Testis (tissue), 2 donors: ENCODE data around the gene GOLT1A.

Experiments used
- POLR2A ChIP-seq: fragments of 450-650 bp; IDR thresholded peaks from one replicate; pipeline ENCODE4 v1.6.1; 2017; ENCODE audit warnings: antibody characterized with exemption, mild to moderate bottlenecking, moderate library complexity
- TF ChIP-seq, protein P1 (sequence below), 3 experiments: fragments of 450-650 bp in 2 of 3; fragments of 200-600 bp in 1 of 3; sonication (generic) in 1 of 3; IDR thresholded peaks; one replicate each; pipeline ENCODE4 v1.5.1; 2016 to 2019; ENCODE audit warnings: antibody characterized with exemption in 3 of 3, mild to moderate bottlenecking in 2 of 3, moderate library complexity in 1 of 3

DNA sequence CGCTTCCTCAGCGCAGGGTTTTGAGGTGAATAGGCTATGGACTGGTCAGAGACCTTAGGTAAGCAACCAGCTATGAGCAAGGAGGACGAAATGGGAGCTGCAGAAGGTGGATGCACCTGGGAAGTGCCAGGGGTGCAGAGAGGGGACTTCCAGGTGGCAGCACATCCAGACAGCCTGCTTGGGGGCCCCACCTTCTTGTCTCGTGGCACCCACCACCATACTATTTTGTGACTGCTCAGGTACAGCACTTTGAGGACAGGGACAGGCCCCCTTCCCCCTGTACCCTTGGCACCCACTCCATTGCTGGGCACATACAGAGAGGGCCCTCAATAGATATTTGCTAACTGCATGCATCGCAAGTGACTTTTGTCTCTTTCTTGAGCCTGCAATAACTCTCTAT is 16.7 kb downstream of the GOLT1A start:
- TF ChIP-seq, protein P1, sequence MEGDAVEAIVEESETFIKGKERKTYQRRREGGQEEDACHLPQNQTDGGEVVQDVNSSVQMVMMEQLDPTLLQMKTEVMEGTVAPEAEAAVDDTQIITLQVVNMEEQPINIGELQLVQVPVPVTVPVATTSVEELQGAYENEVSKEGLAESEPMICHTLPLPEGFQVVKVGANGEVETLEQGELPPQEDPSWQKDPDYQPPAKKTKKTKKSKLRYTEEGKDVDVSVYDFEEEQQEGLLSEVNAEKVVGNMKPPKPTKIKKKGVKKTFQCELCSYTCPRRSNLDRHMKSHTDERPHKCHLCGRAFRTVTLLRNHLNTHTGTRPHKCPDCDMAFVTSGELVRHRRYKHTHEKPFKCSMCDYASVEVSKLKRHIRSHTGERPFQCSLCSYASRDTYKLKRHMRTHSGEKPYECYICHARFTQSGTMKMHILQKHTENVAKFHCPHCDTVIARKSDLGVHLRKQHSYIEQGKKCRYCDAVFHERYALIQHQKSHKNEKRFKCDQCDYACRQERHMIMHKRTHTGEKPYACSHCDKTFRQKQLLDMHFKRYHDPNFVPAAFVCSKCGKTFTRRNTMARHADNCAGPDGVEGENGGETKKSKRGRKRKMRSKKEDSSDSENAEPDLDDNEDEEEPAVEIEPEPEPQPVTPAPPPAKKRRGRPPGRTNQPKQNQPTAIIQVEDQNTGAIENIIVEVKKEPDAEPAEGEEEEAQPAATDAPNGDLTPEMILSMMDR (IDR thresholded peaks at IDR 0.05), result no peak
- no peak for TF ChIP-seq POLR2A
